A549 (cell line): ENCODE data around the gene RRBP1.

Source experiments
- EP300 ChIP-seq, 2 experiments: fragments of >200 bp; sonication (Bioruptor Twin); formaldehyde crosslinking; IDR thresholded peaks; 2 replicates in 1 of 2; 3 replicates in 1 of 2; pipeline ENCODE4 v1.6.1; 2016 to 2017
- MYC ChIP-seq: IDR thresholded peaks from 2 replicates; pipeline ENCODE4 v1.6.1; 2012; ENCODE audit warnings: mild to moderate bottlenecking, inconsistent platforms, low read length, improper control_type of control experiment, borderline replicate concordance
- RFX5 ChIP-seq: fragments of 450-650 bp; IDR thresholded peaks from 2 replicates; pipeline ENCODE4 v1.7.1; 2014; ENCODE audit warnings: antibody characterized with exemption, mild to moderate bottlenecking, moderate library complexity
- TF ChIP-seq, protein P1 (sequence below): IDR thresholded peaks from 2 replicates; pipeline ENCODE4 v1.6.1; 2012; ENCODE audit warnings: low read depth, borderline replicate concordance
- TF ChIP-seq, protein P2 (sequence below): fragments of >200 bp; sonication (Bioruptor Twin); formaldehyde crosslinking; IDR thresholded peaks from 3 replicates; pipeline ENCODE4 v1.5.1; 2016

- TF ChIP-seq, protein P1, sequence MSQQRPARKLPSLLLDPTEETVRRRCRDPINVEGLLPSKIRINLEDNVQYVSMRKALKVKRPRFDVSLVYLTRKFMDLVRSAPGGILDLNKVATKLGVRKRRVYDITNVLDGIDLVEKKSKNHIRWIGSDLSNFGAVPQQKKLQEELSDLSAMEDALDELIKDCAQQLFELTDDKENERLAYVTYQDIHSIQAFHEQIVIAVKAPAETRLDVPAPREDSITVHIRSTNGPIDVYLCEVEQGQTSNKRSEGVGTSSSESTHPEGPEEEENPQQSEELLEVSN, result no peak
- TF ChIP-seq EP300 (IDR thresholded peaks at IDR 0.05) (no peak), RFX5 (no peak), MYC (no peak)
- TF ChIP-seq, protein P2, sequence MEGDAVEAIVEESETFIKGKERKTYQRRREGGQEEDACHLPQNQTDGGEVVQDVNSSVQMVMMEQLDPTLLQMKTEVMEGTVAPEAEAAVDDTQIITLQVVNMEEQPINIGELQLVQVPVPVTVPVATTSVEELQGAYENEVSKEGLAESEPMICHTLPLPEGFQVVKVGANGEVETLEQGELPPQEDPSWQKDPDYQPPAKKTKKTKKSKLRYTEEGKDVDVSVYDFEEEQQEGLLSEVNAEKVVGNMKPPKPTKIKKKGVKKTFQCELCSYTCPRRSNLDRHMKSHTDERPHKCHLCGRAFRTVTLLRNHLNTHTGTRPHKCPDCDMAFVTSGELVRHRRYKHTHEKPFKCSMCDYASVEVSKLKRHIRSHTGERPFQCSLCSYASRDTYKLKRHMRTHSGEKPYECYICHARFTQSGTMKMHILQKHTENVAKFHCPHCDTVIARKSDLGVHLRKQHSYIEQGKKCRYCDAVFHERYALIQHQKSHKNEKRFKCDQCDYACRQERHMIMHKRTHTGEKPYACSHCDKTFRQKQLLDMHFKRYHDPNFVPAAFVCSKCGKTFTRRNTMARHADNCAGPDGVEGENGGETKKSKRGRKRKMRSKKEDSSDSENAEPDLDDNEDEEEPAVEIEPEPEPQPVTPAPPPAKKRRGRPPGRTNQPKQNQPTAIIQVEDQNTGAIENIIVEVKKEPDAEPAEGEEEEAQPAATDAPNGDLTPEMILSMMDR, result no peak
Observed at GRCh38 chr20:17652411-17652810, 29.6 kb downstream of the RRBP1 start.
